ENCODE results near the gene KDM4B.

The KDM4B gene

GRCh38 chr19:5063873-5064645, 95.1 kb downstream of the KDM4B start:
- no peak for TF ChIP-seq CTCF (IDR thresholded peaks at IDR 0.05; ENCODE audit: control insufficient read depth, insufficient read depth, low read depth, low read length, missing control alignments)
- H3K4me3 ChIP-seq (ENCODE audit: control insufficient read depth, low read depth, low read length) = no peak overlapping the region
- no peak for DNase-seq (ENCODE audit: low read depth)

GRCh38 chr19:5064896-5065295, 96.0 kb downstream of the KDM4B start:
- TF ChIP-seq CTCF (IDR thresholded peaks at IDR 0.05; ENCODE audit: control insufficient read depth, insufficient read depth, low read depth, low read length, missing control alignments) = no peak
- no peak overlapping the region for H3K4me3 ChIP-seq (ENCODE audit: control insufficient read depth, low read depth, low read length)
- no peak for DNase-seq (ENCODE audit: low read depth)

GRCh38 chr19:5065663-5066093, 96.8 kb downstream of the KDM4B start:
- TF ChIP-seq CTCF (IDR thresholded peaks at IDR 0.05; ENCODE audit: control insufficient read depth, insufficient read depth, low read depth, low read length, missing control alignments) = no peak
- DNase-seq (ENCODE audit: low read depth) = no peak

GRCh38 chr19:5066768-5067167, 97.9 kb downstream of the KDM4B start:
- no peak overlapping the region for H3K4me3 ChIP-seq (ENCODE audit: control insufficient read depth, low read depth, low read length)
- no peak for TF ChIP-seq CTCF (IDR thresholded peaks at IDR 0.05; ENCODE audit: control insufficient read depth, insufficient read depth, low read depth, low read length, missing control alignments)
- no peak for DNase-seq (ENCODE audit: low read depth)

More at GRCh38 chr19:5065663-5066093, 96.8 kb downstream of the KDM4B start:
- H3K4me3 ChIP-seq (ENCODE audit: control insufficient read depth, low read depth, low read length) = no peak overlapping the region

GRCh38 chr19:5067678-5068077, 98.8 kb downstream of the KDM4B start:
- TF ChIP-seq CTCF (IDR thresholded peaks at IDR 0.05; ENCODE audit: control insufficient read depth, insufficient read depth, low read depth, low read length, missing control alignments) = no peak
- no peak for DNase-seq (ENCODE audit: low read depth)
- H3K4me3 ChIP-seq (ENCODE audit: control insufficient read depth, low read depth, low read length) = no peak overlapping the region

- no peak for TF ChIP-seq CTCF (IDR thresholded peaks at IDR 0.05; ENCODE audit: control insufficient read depth, insufficient read depth, low read depth, low read length, missing control alignments)
- no peak for DNase-seq (ENCODE audit: low read depth)
- no peak overlapping the region for H3K4me3 ChIP-seq (ENCODE audit: control insufficient read depth, low read depth, low read length)
Observed at GRCh38 chr19:5068233-5069072, 99.5 kb downstream of the KDM4B start.
